Activated naive CD8-positive, alpha-beta T cell treated with anti-CD3 and anti-CD28 coated beads for 36 hours (primary cell): ENCODE results near the gene NMRK1. TPM values are rescaled to one million over a fixed set of nuclear protein-coding genes. Genes with fewer than 3 reads are reported as not detected.
A peak's percentile ranks its signal among the peaks of the same experiment; 100 is the strongest.

Source experiments
- DNase-seq: peaks from one replicate; pipeline ENCODE4 v3.0.0; 2021
- H3K27ac Mint-ChIP-seq: one replicate; pipeline ENCODE4 v1.8.0; 2022; ENCODE audit warnings: mild to moderate bottlenecking, moderate library complexity, mixed read lengths
- H3K27me3 Mint-ChIP-seq: one replicate; pipeline ENCODE4 v1.8.0; 2022; ENCODE audit warnings: mild to moderate bottlenecking, mixed read lengths
- H3K36me3 Mint-ChIP-seq: one replicate; pipeline ENCODE4 v1.8.0; 2021; ENCODE audit warnings: mild to moderate bottlenecking, mixed read lengths
- H3K4me1 Mint-ChIP-seq: one replicate; pipeline ENCODE4 v1.8.0; 2021; ENCODE audit warnings: mixed read lengths
- H3K4me3 Mint-ChIP-seq: one replicate; pipeline ENCODE4 v1.8.0; 2022; ENCODE audit warnings: mild to moderate bottlenecking, moderate library complexity, mixed read lengths
- H3K9me3 Mint-ChIP-seq: one replicate; pipeline ENCODE4 v1.8.0; 2022; ENCODE audit warnings: mixed read lengths
- total RNA-seq, 2 experiments: library from RNA; stranded (reverse); gene quantifications; one replicate each; pipeline ENCODE4 v1.2.3, GENCODE V29; 2021

NMRK1 gene
- total RNA-seq, 2 experiments from 2014 or later: 8.5 to 9.0 TPM

DNA sequence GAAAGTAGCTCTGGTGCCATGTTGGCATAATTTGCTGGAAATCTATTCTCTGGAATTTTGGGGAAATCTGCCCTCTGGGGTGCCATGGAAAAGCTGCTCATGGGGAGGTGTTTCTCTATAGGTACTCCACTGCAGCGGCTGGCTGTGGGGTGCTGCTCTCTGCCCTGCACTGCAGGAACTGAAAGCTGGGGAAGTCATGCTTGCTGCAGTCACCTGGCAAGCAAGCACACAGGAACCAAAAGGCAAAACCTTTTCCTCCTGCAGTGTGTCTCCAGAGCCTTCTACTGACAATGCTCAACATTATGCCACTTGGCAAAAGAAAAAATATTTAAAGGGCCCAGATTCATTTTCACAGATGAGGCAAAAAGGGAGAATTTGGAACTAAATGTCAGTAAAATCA is 34.1 kb downstream of the NMRK1 start:
- H3K27me3 Mint-ChIP-seq: no peaks in the 10 kb centered on the region
- peaks cover 2% of the 10 kb centered on the region for H3K36me3 Mint-ChIP-seq
- DNase-seq: no peak
- no peaks in the 10 kb centered on the region for H3K9me3 Mint-ChIP-seq
- H3K4me1 Mint-ChIP-seq: no peaks in the 10 kb centered on the region
- no peak overlapping the region for H3K27ac Mint-ChIP-seq
- no peak overlapping the region for H3K4me3 Mint-ChIP-seq

- Mint-ChIP-seq H3K27me3 (peaks cover 4% of the 10 kb centered on the region), H3K4me3 (no peak overlapping the region), H3K27ac (no peak overlapping the region), H3K36me3 (no peaks in the 10 kb centered on the region), H3K4me1 (no peaks in the 10 kb centered on the region), H3K9me3 (no peaks in the 10 kb centered on the region)
- no peak for DNase-seq
Observed at GRCh38 chr9:75051285-75051684, 36.7 kb downstream of the NMRK1 start.

DNA sequence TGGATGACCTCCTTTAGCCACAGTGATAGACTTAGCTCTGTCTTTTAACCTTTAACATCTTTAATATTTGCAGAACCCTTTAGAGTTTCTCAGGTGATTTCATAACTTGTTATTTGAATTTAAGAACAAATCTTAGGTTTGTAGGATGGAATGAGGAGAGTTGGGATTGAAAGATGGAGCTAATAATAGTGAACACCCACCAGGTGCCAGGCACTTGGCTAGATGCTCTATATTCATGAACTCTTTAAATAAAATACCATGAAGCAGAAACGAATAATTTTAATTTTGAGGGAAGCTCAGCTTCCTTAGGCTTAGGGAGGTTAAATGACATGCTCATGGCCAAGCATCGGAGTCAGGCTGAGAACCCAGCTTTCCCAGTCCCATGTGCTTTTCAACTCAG is 40.4 kb downstream of the NMRK1 start:
- no peak overlapping the region for H3K4me3 Mint-ChIP-seq
- no peak overlapping the region for H3K27ac Mint-ChIP-seq
- peaks cover 4% of the 10 kb centered on the region for H3K27me3 Mint-ChIP-seq
- no peaks in the 10 kb centered on the region for H3K36me3 Mint-ChIP-seq
- no peaks in the 10 kb centered on the region for H3K4me1 Mint-ChIP-seq
- no peak for DNase-seq
- no peaks in the 10 kb centered on the region for H3K9me3 Mint-ChIP-seq

GRCh38 chr9:75046725-75047345 is 41.1 kb downstream of the NMRK1 start:
- H3K36me3 Mint-ChIP-seq: no peaks in the 10 kb centered on the region

DNA sequence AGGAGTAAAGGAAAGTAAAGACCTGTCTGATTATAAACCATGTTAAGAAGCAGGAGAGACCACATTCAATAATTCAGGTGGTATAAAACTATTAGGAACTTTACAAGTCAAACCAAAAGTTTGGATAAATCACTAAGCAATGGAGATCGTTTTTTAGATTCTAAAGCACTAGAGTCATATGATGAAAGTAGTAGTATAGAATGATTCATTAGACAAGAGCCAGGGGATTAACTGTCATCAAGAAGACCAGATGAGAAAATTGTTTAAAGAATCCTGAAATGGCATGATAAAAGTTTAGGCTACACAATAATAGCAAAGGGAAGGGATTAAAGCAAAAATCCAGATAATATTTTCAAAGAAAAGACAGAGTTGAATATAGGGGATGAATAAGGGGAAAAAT is 46.9 kb downstream of the NMRK1 start:
- Mint-ChIP-seq H3K27ac (no peak overlapping the region), H3K27me3 (no peaks in the 10 kb centered on the region), H3K4me3 (no peak overlapping the region), H3K9me3 (no peaks in the 10 kb centered on the region), H3K36me3 (no peaks in the 10 kb centered on the region), H3K4me1 (peaks cover 2% of the 10 kb centered on the region)
- no peak for DNase-seq

More at GRCh38 chr9:75046725-75047345, 41.1 kb downstream of the NMRK1 start:
- H3K4me1 Mint-ChIP-seq: no peaks in the 10 kb centered on the region
- no peak overlapping the region for H3K27ac Mint-ChIP-seq
- H3K4me3 Mint-ChIP-seq: no peak overlapping the region
- no peaks in the 10 kb centered on the region for H3K9me3 Mint-ChIP-seq
- no peak for DNase-seq
- peaks cover 4% of the 10 kb centered on the region for H3K27me3 Mint-ChIP-seq

DNA sequence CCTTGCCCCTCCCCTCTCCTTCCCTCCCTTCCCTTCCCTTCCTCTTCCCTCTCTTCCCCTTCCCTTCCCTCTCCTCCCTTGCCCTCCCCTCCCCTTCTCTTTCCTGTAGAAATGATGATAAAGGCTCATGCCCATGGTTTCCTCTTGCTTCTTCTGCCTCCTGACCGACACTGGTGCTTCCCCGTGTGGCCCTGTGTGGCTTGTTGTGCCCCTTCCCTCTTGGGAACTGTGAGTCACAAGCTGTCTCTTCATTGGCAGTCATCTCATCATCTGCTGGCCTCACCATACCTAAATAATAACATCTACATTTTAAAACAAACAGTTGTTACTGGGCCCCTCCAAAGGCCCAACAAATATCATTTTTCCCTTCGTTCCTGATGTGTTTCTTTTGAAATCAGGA is 48.2 kb downstream of the NMRK1 start:
- Mint-ChIP-seq H3K27ac (no peak overlapping the region), H3K4me1 (peaks cover 2% of the 10 kb centered on the region), H3K27me3 (peaks cover 4% of the 10 kb centered on the region), H3K36me3 (no peaks in the 10 kb centered on the region), H3K4me3 (no peak overlapping the region), H3K9me3 (no peaks in the 10 kb centered on the region)
- no peak for DNase-seq

DNA sequence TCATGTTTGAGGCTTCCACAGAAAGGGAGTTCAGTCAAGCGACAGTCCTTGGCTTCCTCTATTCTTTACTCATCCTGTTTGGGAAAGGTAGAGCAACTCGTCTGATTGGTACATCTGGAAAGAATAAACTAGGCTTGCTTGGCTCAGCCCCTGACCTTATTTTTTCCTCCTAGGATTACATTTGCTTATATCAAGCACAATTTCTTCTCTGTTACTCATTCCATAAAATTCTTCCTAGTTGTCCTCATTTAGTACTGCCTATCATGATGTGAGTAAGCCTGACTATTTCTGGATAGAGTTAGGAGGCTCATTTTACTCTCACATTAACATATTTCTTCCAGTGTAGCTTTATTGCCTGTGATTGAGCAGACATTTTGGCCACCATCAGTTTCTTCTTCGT is 48.9 kb downstream of the NMRK1 start:
- H3K9me3 Mint-ChIP-seq: no peaks in the 10 kb centered on the region
- H3K4me3 Mint-ChIP-seq: no peak overlapping the region
- peaks cover 2% of the 10 kb centered on the region for H3K4me1 Mint-ChIP-seq
- no peak overlapping the region for H3K27ac Mint-ChIP-seq
- DNase-seq: no peak
- H3K36me3 Mint-ChIP-seq: no peaks in the 10 kb centered on the region
- H3K27me3 Mint-ChIP-seq: peaks cover 4% of the 10 kb centered on the region

- Mint-ChIP-seq H3K27ac (no peak overlapping the region), H3K4me3 (no peak overlapping the region), H3K27me3 (peaks cover 4% of the 10 kb centered on the region), H3K36me3 (no peaks in the 10 kb centered on the region), H3K4me1 (peaks cover 3% of the 10 kb centered on the region), H3K9me3 (no peaks in the 10 kb centered on the region)
- no peak for DNase-seq
Observed at GRCh38 chr9:75036793-75037192, 51.2 kb downstream of the NMRK1 start.

GRCh38 chr9:75033791-75034473 is 54.0 kb downstream of the NMRK1 start:
- no peaks in the 10 kb centered on the region for H3K9me3 Mint-ChIP-seq
- peaks cover 4% of the 10 kb centered on the region for H3K27me3 Mint-ChIP-seq
- peaks cover 1% of the 10 kb centered on the region for H3K4me1 Mint-ChIP-seq
- no peak overlapping the region for H3K27ac Mint-ChIP-seq
- no peaks in the 10 kb centered on the region for H3K36me3 Mint-ChIP-seq
- no peak for DNase-seq
- H3K4me3 Mint-ChIP-seq: no peak overlapping the region

- no peaks in the 10 kb centered on the region for H3K27me3 Mint-ChIP-seq
- peak overlapping the region; percentile 99 for H3K27ac Mint-ChIP-seq
- peak overlapping the region; percentile 94 for H3K4me3 Mint-ChIP-seq
- no peaks in the 10 kb centered on the region for H3K9me3 Mint-ChIP-seq
- peak; percentile 64 for DNase-seq
- peaks cover 37% of the 10 kb centered on the region for H3K4me1 Mint-ChIP-seq
- H3K36me3 Mint-ChIP-seq: peaks cover 22% of the 10 kb centered on the region
Observed at GRCh38 chr9:75027187-75028107, 60.5 kb downstream of the NMRK1 start.

DNA sequence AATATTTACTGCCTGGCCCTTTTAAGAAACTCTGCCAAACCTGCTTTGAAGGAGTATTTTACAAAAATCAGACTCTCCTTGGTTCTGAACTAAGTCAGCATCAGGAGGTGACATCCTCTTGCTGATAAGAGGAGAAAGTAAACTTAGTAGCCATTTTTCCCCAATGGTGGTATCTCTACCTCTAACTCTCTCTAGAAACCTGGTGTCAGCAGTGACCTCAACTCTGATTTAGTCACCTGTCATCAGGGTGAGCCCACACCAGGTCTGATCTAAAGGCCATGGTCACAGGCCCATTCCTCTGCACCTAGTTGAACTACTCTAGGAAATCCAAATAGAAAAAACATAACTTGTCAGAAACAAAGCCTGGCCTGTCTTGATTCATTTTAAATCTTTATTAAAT is 64.1 kb downstream of the NMRK1 start:
- Mint-ChIP-seq H3K27me3 (no peaks in the 10 kb centered on the region), H3K4me3 (no peak overlapping the region), H3K4me1 (peaks cover 54% of the 10 kb centered on the region), H3K27ac (no peak overlapping the region), H3K9me3 (peaks cover 6% of the 10 kb centered on the region), H3K36me3 (peaks cover 47% of the 10 kb centered on the region)
- no peak for DNase-seq

DNA sequence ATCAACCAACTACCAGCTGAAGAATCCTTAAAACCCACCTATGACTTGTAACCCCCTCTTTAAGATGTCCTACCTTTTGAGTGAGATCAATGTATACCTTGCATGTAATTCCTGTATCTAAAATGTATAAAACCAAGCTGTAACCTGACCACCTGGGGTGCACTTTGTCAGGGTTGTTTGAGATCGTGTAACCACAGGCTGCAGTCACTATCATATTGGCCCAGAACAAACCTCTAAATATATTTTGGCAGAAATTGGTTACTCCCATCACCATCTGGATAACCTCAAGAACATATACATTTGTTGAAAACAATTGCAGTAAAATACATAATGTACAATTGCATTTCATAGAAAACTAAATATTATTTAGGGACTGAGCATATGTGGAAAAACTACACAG is 68.3 kb downstream of the NMRK1 start:
- Mint-ChIP-seq H3K27me3 (no peaks in the 10 kb centered on the region), H3K4me1 (peaks cover 39% of the 10 kb centered on the region), H3K27ac (no peak overlapping the region), H3K36me3 (peaks cover 34% of the 10 kb centered on the region), H3K9me3 (peaks cover 6% of the 10 kb centered on the region), H3K4me3 (no peak overlapping the region)
- DNase-seq: no peak

- no peak overlapping the region for H3K4me3 Mint-ChIP-seq
- H3K27ac Mint-ChIP-seq: no peak overlapping the region
- peaks cover 34% of the 10 kb centered on the region for H3K36me3 Mint-ChIP-seq
- H3K27me3 Mint-ChIP-seq: no peaks in the 10 kb centered on the region
- no peak for DNase-seq
- peaks cover 6% of the 10 kb centered on the region for H3K9me3 Mint-ChIP-seq
- H3K4me1 Mint-ChIP-seq: peaks cover 36% of the 10 kb centered on the region
Observed at GRCh38 chr9:75019022-75019421, 68.9 kb downstream of the NMRK1 start.

DNA sequence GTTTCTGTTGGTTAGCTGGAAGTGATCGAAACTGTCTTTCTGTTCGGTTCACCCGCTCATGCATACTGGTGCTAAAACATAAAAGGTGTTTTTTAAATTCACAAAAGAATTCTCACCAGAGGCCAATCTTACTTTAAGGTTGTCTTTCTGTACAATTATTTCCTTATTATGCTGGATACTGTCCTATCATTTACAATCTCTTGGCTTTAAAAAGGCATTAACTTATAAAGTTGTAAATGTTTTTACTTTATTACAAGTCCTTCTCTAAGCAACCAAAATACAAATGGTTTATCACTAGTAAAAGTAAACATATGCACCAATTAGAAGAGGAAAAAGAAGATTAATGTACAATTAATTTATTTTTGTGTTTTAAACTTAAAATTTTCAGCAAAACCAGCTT is 70.6 kb downstream of the NMRK1 start:
- no peak for DNase-seq
- peaks cover 6% of the 10 kb centered on the region for H3K9me3 Mint-ChIP-seq
- H3K27me3 Mint-ChIP-seq: no peaks in the 10 kb centered on the region
- no peak overlapping the region for H3K4me3 Mint-ChIP-seq
- no peak overlapping the region for H3K27ac Mint-ChIP-seq
- H3K36me3 Mint-ChIP-seq: peaks cover 29% of the 10 kb centered on the region
- peaks cover 26% of the 10 kb centered on the region for H3K4me1 Mint-ChIP-seq

DNA sequence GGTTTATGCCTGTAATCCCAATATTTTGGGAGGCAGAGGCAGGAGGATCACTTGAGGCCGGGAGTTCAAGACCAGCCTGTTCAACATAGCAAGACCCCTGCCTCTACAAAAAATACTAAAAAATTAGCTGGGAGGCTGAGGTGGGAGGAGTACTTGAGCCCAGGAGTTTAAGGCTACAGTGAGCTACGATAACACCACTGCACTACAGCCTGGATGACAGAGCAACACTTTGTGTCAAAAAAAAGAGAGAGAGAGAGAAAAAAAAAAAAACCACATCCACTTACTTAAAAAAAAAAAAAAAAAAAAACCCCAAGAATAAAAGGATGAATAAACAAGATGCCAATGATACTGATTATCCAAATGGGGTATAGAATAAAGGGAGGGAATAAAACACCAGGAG is 74.2 kb downstream of the NMRK1 start:
- no peak overlapping the region for H3K4me3 Mint-ChIP-seq

More for the DNA sequence above, 74.2 kb downstream of the NMRK1 start:
- DNase-seq: no peak
- Mint-ChIP-seq H3K27ac (no peak overlapping the region), H3K27me3 (no peaks in the 10 kb centered on the region), H3K4me1 (peaks cover 27% of the 10 kb centered on the region), H3K36me3 (peaks cover 17% of the 10 kb centered on the region), H3K9me3 (no peaks in the 10 kb centered on the region)
